IMR-90 (cell line): Measurements from ENCODE around the gene PPP1R13B. TPM values are rescaled to one million over a fixed set of nuclear protein-coding genes. Genes with fewer than 3 reads are reported as not detected.
A peak's percentile ranks its signal among the peaks of the same experiment; 100 is the strongest.

Experiments used
- ATAC-seq: fragments of 200-7000 bp; cut with Tn5 transposase; 2 replicates; pipeline ENCODE4 v1.9.1; 2020; ENCODE audit warnings: low read depth, mild to moderate bottlenecking, moderate library complexity
- BruUV-seq: library from RNA; stranded (reverse); fragments of 400-500 nt; replicated peaks from 2 replicates; lab custom pipeline; 2021; lab: Mats Ljungman, UMichigan
- CTCF ChIA-PET: fragments of 300-600 bp; formaldehyde crosslinking; extraction: SDS; loops from one replicate; lab custom pipeline; 2021; ENCODE audit warnings: antibody characterized with exemption; lab: Yijun Ruan, JAX
- POLR2A ChIA-PET: fragments of 300-600 bp; sonication (Branson Sonifier 250); formaldehyde crosslinking; loops from one replicate; lab custom pipeline; 2022; ENCODE audit warnings: antibody characterized with exemption; ENCODE audit not compliant: unreplicated experiment; lab: Charles Lee
- DNase-seq: peaks from one replicate; pipeline ENCODE4 v3.0.0; 2013
- H2AFZ ChIP-seq: replicated peaks from 2 replicates; pipeline ENCODE3; 2013; ENCODE audit warnings: low read length, mild to moderate bottlenecking; ENCODE audit not compliant: poor library complexity
- H2AK5ac ChIP-seq: 2 replicates; pipeline ENCODE4 v1.6.1; 2013; ENCODE audit warnings: low read depth, low read length, inconsistent platforms
- H2AK9ac ChIP-seq: replicated peaks from 2 replicates; pipeline ENCODE3; 2013; ENCODE audit warnings: mild to moderate bottlenecking, low read depth, low read length, moderate library complexity; ENCODE audit not compliant: poor library complexity
- H2BK120ac ChIP-seq: 2 replicates; pipeline ENCODE4 v1.6.1; 2013; ENCODE audit warnings: low read depth, low read length, inconsistent platforms
- H2BK15ac ChIP-seq: 3 replicates; pipeline ENCODE4 v1.6.1; 2013; ENCODE audit warnings: low read depth, low read length, inconsistent platforms
- H2BK20ac ChIP-seq: 2 replicates; pipeline ENCODE4 v1.6.1; 2013; ENCODE audit warnings: low read depth, mild to moderate bottlenecking, inconsistent platforms, low read length, moderate library complexity
- H2BK5ac ChIP-seq: 2 replicates; pipeline ENCODE4 v1.6.1; 2013; ENCODE audit warnings: mild to moderate bottlenecking, low read depth, low read length, inconsistent platforms; ENCODE audit not compliant: poor library complexity, severe bottlenecking
- H3K14ac ChIP-seq: replicated peaks from 2 replicates; pipeline ENCODE4 v1.6.1; 2013; ENCODE audit warnings: low read depth, low read length, inconsistent platforms
- H3K18ac ChIP-seq: 2 replicates; pipeline ENCODE4 v1.6.1; 2013; ENCODE audit warnings: low read depth, low read length, control low read depth
- H3K23ac ChIP-seq: 2 replicates; pipeline ENCODE4 v1.6.1; 2013; ENCODE audit warnings: low read depth, low read length, inconsistent platforms
- H3K27ac ChIP-seq: 2 replicates; pipeline ENCODE4 v1.5.1; 2013; ENCODE audit warnings: mild to moderate bottlenecking, control low read depth, low read length; ENCODE audit not compliant: insufficient read depth
- H3K27me3 ChIP-seq: 2 replicates; pipeline ENCODE4 v1.6.1; 2013; ENCODE audit warnings: low read length; ENCODE audit not compliant: control insufficient read depth, insufficient read depth
- H3K36me3 ChIP-seq: 2 replicates; pipeline ENCODE4 v1.6.1; 2013; ENCODE audit warnings: low read length, mixed read lengths; ENCODE audit not compliant: control insufficient read depth, insufficient read depth
- H3K4ac ChIP-seq: 2 replicates; pipeline ENCODE4 v1.6.1; 2013; ENCODE audit warnings: low read depth, low read length, inconsistent platforms
- H3K4me1 ChIP-seq: 2 replicates; pipeline ENCODE4 v1.6.1; 2013; ENCODE audit warnings: low read length, mixed read lengths; ENCODE audit not compliant: control insufficient read depth, insufficient read depth
- H3K4me2 ChIP-seq: 2 replicates; pipeline ENCODE4 v1.6.1; 2013; ENCODE audit warnings: low read depth, mild to moderate bottlenecking, control low read depth, low read length, moderate library complexity
- H3K4me3 ChIP-seq: 2 replicates; pipeline ENCODE4 v1.5.1; 2013; ENCODE audit warnings: low read depth, mild to moderate bottlenecking, control low read depth, low read length, moderate library complexity; ENCODE audit not compliant: insufficient read depth
- H3K56ac ChIP-seq: 2 replicates; pipeline ENCODE4 v1.6.1; 2013; ENCODE audit warnings: low read length, inconsistent platforms; ENCODE audit not compliant: insufficient read depth; ENCODE audit errors: extremely low read depth
- H3K79me1 ChIP-seq, 2 experiments: 2 replicates each; pipeline ENCODE4 v1.6.1; 2013; ENCODE audit warnings: low read length in 2 of 2, inconsistent platforms in 1 of 2, low read depth in 1 of 2
- H3K9ac ChIP-seq: 2 replicates; pipeline ENCODE4 v1.6.1; 2013; ENCODE audit warnings: low read depth, low read length, control low read depth
- H3K9me1 ChIP-seq: 2 replicates; pipeline ENCODE4 v1.6.1; 2013; ENCODE audit warnings: low read length, inconsistent platforms; ENCODE audit not compliant: insufficient read depth
- H3K9me3 ChIP-seq: 2 replicates; pipeline ENCODE4 v1.6.1; 2013; ENCODE audit warnings: low read length; ENCODE audit not compliant: control insufficient read depth, insufficient read depth
- H4K20me1 ChIP-seq: 2 replicates; pipeline ENCODE4 v1.6.1; 2013; ENCODE audit warnings: low read length, inconsistent platforms; ENCODE audit not compliant: insufficient read depth
- H4K5ac ChIP-seq: 2 replicates; pipeline ENCODE4 v1.6.1; 2013; ENCODE audit warnings: mild to moderate bottlenecking, low read depth, low read length, control low read depth
- H4K8ac ChIP-seq, 2 experiments: 2 replicates each; pipeline ENCODE4 v1.6.1; 2013; ENCODE audit warnings: low read depth in 2 of 2, low read length in 2 of 2, control low read depth in 1 of 2, inconsistent platforms in 1 of 2
- H4K91ac ChIP-seq: 2 replicates; pipeline ENCODE4 v1.6.1; 2013; ENCODE audit warnings: low read depth, low read length, inconsistent platforms; ENCODE audit not compliant: insufficient read depth
- BHLHE40 ChIP-seq: fragments of 150-350 bp; IDR thresholded peaks from 2 replicates; pipeline ENCODE4 v1.6.1; 2016; ENCODE audit warnings: mild to moderate bottlenecking, low read depth, low read length
- CHD1 ChIP-seq: IDR thresholded peaks from 2 replicates; pipeline ENCODE4 v1.6.1; 2012; ENCODE audit warnings: low read depth, low read length, improper control_type of control experiment
- MAFK ChIP-seq: IDR thresholded peaks from 2 replicates; pipeline ENCODE4 v1.6.1; 2012; ENCODE audit warnings: low read depth, low read length, improper control_type of control experiment
- MAZ ChIP-seq: IDR thresholded peaks from 2 replicates; pipeline ENCODE4 v1.6.1; 2012; ENCODE audit warnings: low read depth, mild to moderate bottlenecking, low read length, improper control_type of control experiment, moderate library complexity, borderline replicate concordance
- NFE2L2 ChIP-seq: fragments of 150-350 bp; IDR thresholded peaks from 2 replicates; pipeline ENCODE4 v1.6.1; 2016; ENCODE audit warnings: low read depth, mild to moderate bottlenecking, low read length
- RCOR1 ChIP-seq: IDR thresholded peaks from 2 replicates; pipeline ENCODE4 v1.6.1; 2012; ENCODE audit warnings: mild to moderate bottlenecking, low read length, improper control_type of control experiment; ENCODE audit not compliant: insufficient replicate concordance
- SMC3 ChIP-seq: fragments of 150-350 bp; IDR thresholded peaks from 2 replicates; pipeline ENCODE4 v1.6.1; 2016; ENCODE audit warnings: low read depth, mild to moderate bottlenecking, antibody characterized with exemption, low read length, moderate library complexity
- WGBS, 2 experiments: methylation state at CpG; one replicate each; pipeline versions ENCODE4 v1.1.5 to v1.1.7; 2013; ENCODE audit warnings: missing lambda C conversion rate in 2 of 2; ENCODE audit not compliant: insufficient read length in 1 of 2; ENCODE audit errors: extremely low coverage in 2 of 2; 5-methylcytosine and 5-hydroxymethylcytosine counted together
- dilution Hi-C: fragments of 300-500 bp; cut with HindIII; formaldehyde crosslinking; loops from one replicate; pipeline ENCODE4 v1.14.3; 2018; ENCODE audit warnings: low sequenced_read_pairs; ENCODE audit not compliant: unreplicated experiment
- in situ Hi-C: fragments of 300-500 bp; cut with MboI; formaldehyde crosslinking; loops from 3 replicates; pipeline ENCODE4 v1.14.3; 2019; ENCODE audit warnings: low sequenced_read_pairs, inconsistent platforms, mixed read lengths
- intact Hi-C: fragments of 100-400 bp; cut with micrococcal nuclease; formaldehyde crosslinking; loops from 2 replicates; pipeline ENCODE4 v1.10.0; 2022
- polyA plus RNA-seq, 3 experiments: library from polyadenylated mRNA; depleted of rRNA; stranded (reverse); fragments of >200 nt; gene quantifications; 2 replicates each; pipeline ENCODE4 v1.2.3, GENCODE V29; 2012; ENCODE audit warnings: low replicate concordance in 1 of 3
- total RNA-seq: library from RNA; depleted of rRNA; stranded (reverse); fragments of >200 nt; gene quantifications from 2 replicates; pipeline ENCODE4 v1.2.3, GENCODE V29; 2012

PPP1R13B gene
- total and polyA plus RNA-seq, 2 of the 4 experiments (the other 2 are of a cell fraction), result 1.6 to 2.8 TPM

DNA sequence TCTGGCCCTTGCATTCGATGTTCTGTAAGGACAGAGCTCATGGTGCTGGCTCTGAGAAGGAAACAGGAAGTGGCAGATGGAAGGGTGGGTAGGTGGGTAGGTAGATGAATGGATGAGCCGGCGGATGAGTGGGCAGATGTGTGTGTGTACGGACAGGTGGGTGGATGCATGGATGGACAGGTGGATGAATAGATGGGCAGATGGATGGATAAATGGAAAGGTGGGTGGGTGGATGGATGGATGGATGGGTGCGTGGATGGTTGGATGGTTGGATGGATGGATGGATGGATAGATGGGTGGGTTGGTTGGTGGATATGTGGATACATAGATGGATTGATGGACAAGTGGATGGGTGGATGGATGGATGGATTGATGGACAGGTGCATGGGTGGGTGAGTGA lies 27.6 kb upstream of the PPP1R13B start:
- Histone ChIP-seq H3K27ac (no peak overlapping the region), H3K23ac (no peak overlapping the region), H2AFZ (peak overlapping the region; percentile 32), H3K36me3 (no peaks in the 10 kb centered on the region), H3K4me3 (no peak overlapping the region), H3K18ac (no peak overlapping the region), H2AK9ac (no peak overlapping the region), H3K4ac (no peak overlapping the region), H3K4me2 (no peak overlapping the region), H3K9me3 (no peaks in the 10 kb centered on the region), H2BK5ac (no peak overlapping the region), H4K5ac (no peak overlapping the region), H2BK120ac (no peak overlapping the region), H3K56ac (no peak overlapping the region), H3K4me1 (peaks cover 3% of the 10 kb centered on the region; the same call in 1 of the 2 replicates), H4K8ac (no peak overlapping the region), H2BK15ac (no peak overlapping the region), H3K79me1 (no peaks in the 10 kb centered on the region), H3K14ac (no peak overlapping the region), H4K91ac (no peak overlapping the region), H3K27me3 (no peaks in the 10 kb centered on the region; the same call in 1 of the 2 replicates), H4K20me1 (no peaks in the 10 kb centered on the region), H3K9ac (no peak overlapping the region), H2BK20ac (no peak overlapping the region), H2AK5ac (no peak overlapping the region), H3K9me1 (no peaks in the 10 kb centered on the region)
- ATAC-seq (no peak), DNase-seq (no peak)
- ChIA-PET POLR2A (no interaction called here), CTCF (no interaction called here)
- BruUV-seq, result no TSS peak
- no peak for TF ChIP-seq MAFK
- no peak for TF ChIP-seq CHD1
- TF ChIP-seq BHLHE40, result no peak
- no peak for TF ChIP-seq SMC3
- TF ChIP-seq NFE2L2, result no peak
- TF ChIP-seq MAZ, result no peak
- no peak for TF ChIP-seq RCOR1
- intact Hi-C loops (no loop called here), dilution Hi-C loops (no loop called here), in situ Hi-C loops (no loop called here)
- 92 to 100% methylated on average over 1 to 4 of the region's 5 CpGs for WGBS, 2 experiments
